Esophagus squamous epithelium (tissue), 4 donors: Measurements from ENCODE around the gene CYP4F3.
A peak's percentile ranks its signal among the peaks of the same experiment; 100 is the strongest.

Experiments used
- POLR2A ChIP-seq, 4 donors: fragments of 450-650 bp; IDR thresholded peaks; one replicate each; pipeline ENCODE4 v1.6.1; 2017; ENCODE audit warnings: antibody characterized with exemption in 4 of 4, mild to moderate bottlenecking in 4 of 4, moderate library complexity in 3 of 4
- TF ChIP-seq, protein P1 (sequence below), 6 experiments: fragments of 450-650 bp in 4 of 6; fragments of 200-600 bp in 2 of 6; sonication (generic) in 2 of 6; IDR thresholded peaks; one replicate each; pipeline ENCODE4 v1.5.1; 2016 to 2019; ENCODE audit warnings: antibody characterized with exemption in 6 of 6, mild to moderate bottlenecking in 4 of 6, moderate library complexity in 4 of 6

DNA sequence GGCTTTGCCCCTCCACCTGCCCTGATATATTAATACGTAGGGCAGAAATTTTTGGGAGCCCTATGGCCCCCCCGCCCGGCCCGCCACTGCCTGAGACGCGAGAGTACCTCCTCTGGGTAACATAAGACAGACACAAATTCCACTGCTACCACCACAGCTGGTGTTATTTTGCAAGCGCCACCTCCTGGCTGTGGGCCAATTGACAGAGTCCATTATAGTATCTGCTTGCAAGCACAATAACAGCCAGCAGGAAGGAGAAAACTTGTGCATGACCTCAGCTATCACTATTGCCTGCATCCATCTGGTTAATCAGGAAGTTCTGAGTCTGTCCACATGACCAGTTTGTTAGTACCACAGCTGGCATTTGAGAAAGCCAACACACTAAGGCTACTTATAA lies 61.8 kb downstream of the CYP4F3 start:
- TF ChIP-seq, protein P1, sequence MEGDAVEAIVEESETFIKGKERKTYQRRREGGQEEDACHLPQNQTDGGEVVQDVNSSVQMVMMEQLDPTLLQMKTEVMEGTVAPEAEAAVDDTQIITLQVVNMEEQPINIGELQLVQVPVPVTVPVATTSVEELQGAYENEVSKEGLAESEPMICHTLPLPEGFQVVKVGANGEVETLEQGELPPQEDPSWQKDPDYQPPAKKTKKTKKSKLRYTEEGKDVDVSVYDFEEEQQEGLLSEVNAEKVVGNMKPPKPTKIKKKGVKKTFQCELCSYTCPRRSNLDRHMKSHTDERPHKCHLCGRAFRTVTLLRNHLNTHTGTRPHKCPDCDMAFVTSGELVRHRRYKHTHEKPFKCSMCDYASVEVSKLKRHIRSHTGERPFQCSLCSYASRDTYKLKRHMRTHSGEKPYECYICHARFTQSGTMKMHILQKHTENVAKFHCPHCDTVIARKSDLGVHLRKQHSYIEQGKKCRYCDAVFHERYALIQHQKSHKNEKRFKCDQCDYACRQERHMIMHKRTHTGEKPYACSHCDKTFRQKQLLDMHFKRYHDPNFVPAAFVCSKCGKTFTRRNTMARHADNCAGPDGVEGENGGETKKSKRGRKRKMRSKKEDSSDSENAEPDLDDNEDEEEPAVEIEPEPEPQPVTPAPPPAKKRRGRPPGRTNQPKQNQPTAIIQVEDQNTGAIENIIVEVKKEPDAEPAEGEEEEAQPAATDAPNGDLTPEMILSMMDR (IDR thresholded peaks at IDR 0.05) = peak in 1 of 6 experiments; percentile 20
- no peak for TF ChIP-seq POLR2A (IDR thresholded peaks at IDR 0.05)
